Bronchial epithelial cell (primary cell): ENCODE measurements around the gene CELF4. TPM values are rescaled to one million over a fixed set of nuclear protein-coding genes. Genes with fewer than 3 reads are reported as not detected.

Experiments
- DNase-seq: peaks from one replicate; pipeline ENCODE4 v3.0.0-alpha.2; 2010; ENCODE audit warnings: low read depth
- FAIRE-seq: peaks from 2 replicates; lab custom pipeline; 2011; peaks lifted over from hg19 to GRCh38; lab: Jason Lieb, UNC
- H3K27me3 ChIP-seq: 2 replicates; pipeline ENCODE4 v1.5.1; 2011; ENCODE audit warnings: low read length; ENCODE audit not compliant: control insufficient read depth, insufficient read depth
- H3K36me3 ChIP-seq: 2 replicates; pipeline ENCODE4 v1.5.1; 2011; ENCODE audit warnings: low read length; ENCODE audit not compliant: control insufficient read depth, insufficient read depth
- H3K4me3 ChIP-seq: 2 replicates; pipeline ENCODE4 v1.5.1; 2011; ENCODE audit warnings: mild to moderate bottlenecking, low read depth, low read length, control low read depth
- CTCF ChIP-seq: IDR thresholded peaks from 2 replicates; pipeline ENCODE4 v1.5.1; 2011; ENCODE audit warnings: mild to moderate bottlenecking, moderate library complexity, low read length, control low read depth, inconsistent platforms; ENCODE audit not compliant: insufficient read depth, severe bottlenecking
- total RNA-seq: library from RNA; depleted of rRNA; stranded (reverse); fragments of >200 nt; gene quantifications from 2 replicates; pipeline ENCODE4 v1.2.1, GENCODE V29; 2014

CELF4 gene
- total RNA-seq, 1 donor from 2014 or later, result not detected

- no peaks in the 10 kb centered on the region for H3K36me3 ChIP-seq
- DNase-seq (no peak), FAIRE-seq (peak; percentile 28)
- no peak overlapping the region for H3K4me3 ChIP-seq
- H3K27me3 ChIP-seq, result peaks cover 4% of the 10 kb centered on the region
- no peak for TF ChIP-seq CTCF
These were observed 167.2 kb downstream of the CELF4 start for GRCh38 chr18:37398248-37398920.

- H3K4me3 ChIP-seq, result no peak overlapping the region
- FAIRE-seq (no peak), DNase-seq (no peak)
- H3K27me3 ChIP-seq, result peaks cover 5% of the 10 kb centered on the region
- no peaks in the 10 kb centered on the region for H3K36me3 ChIP-seq
- TF ChIP-seq CTCF, result no peak
These were observed 167.8 kb downstream of the CELF4 start for GRCh38 chr18:37397814-37398213.

GRCh38 chr18:37396971-37397720, 168.5 kb downstream of the CELF4 start:
- DNase-seq, result no peak
- Histone ChIP-seq H3K36me3 (no peaks in the 10 kb centered on the region), H3K4me3 (no peak overlapping the region)

GRCh38 chr18:37395631-37396030, 170.0 kb downstream of the CELF4 start:
- Histone ChIP-seq H3K4me3 (no peak overlapping the region), H3K27me3 (peaks cover 5% of the 10 kb centered on the region), H3K36me3 (no peaks in the 10 kb centered on the region)
- DNase-seq (no peak), FAIRE-seq (no peak)
- TF ChIP-seq CTCF, result no peak

More at GRCh38 chr18:37396971-37397720, 168.5 kb downstream of the CELF4 start:
- H3K27me3 ChIP-seq, result peaks cover 5% of the 10 kb centered on the region
- no peak for FAIRE-seq
- TF ChIP-seq CTCF, result no peak

- no peak for DNase-seq
- Histone ChIP-seq H3K4me3 (no peak overlapping the region), H3K27me3 (peaks cover 5% of the 10 kb centered on the region), H3K36me3 (no peaks in the 10 kb centered on the region)
- no peak for TF ChIP-seq CTCF
- no peak for FAIRE-seq
These were observed 170.5 kb downstream of the CELF4 start for GRCh38 chr18:37395138-37395537.
